Loucy (cell line): ENCODE measurements around the gene HTR2C.

ENCODE experiments used
- H2AFZ ChIP-seq: fragments of 200-600 bp; sonication (generic); 2 replicates; pipeline ENCODE4 v1.6.0; 2016; ENCODE audit warnings: antibody characterized with exemption, mild to moderate bottlenecking, low read length, moderate library complexity
- H3F3A ChIP-seq: fragments of 200-600 bp; 2 replicates; pipeline ENCODE4 v1.6.0; 2016; ENCODE audit warnings: antibody characterized with exemption, low read depth, mild to moderate bottlenecking
- H3K27me3 ChIP-seq: fragments of 200-600 bp; sonication (generic); 2 replicates; pipeline ENCODE4 v1.6.1; 2014; ENCODE audit warnings: low read length, mild to moderate bottlenecking; ENCODE audit not compliant: insufficient read depth, poor library complexity, severe bottlenecking
- H3K36me3 ChIP-seq: fragments of 200-600 bp; sonication (generic); 2 replicates; pipeline ENCODE4 v1.6.1; 2016; ENCODE audit warnings: low read length; ENCODE audit not compliant: insufficient read depth
- H3K4me1 ChIP-seq: fragments of 200-600 bp; sonication (generic); 2 replicates; pipeline ENCODE4 v1.5.1; 2014; ENCODE audit warnings: low read length, mild to moderate bottlenecking; ENCODE audit not compliant: insufficient read depth, poor library complexity, severe bottlenecking
- H3K4me2 ChIP-seq: fragments of 200-600 bp; sonication (generic); 2 replicates; pipeline ENCODE4 v1.6.0; 2014; ENCODE audit warnings: antibody characterized with exemption, low read length, low read depth, mild to moderate bottlenecking; ENCODE audit not compliant: poor library complexity, severe bottlenecking
- H3K4me3 ChIP-seq: fragments of 200-600 bp; sonication (generic); 2 replicates; pipeline ENCODE4 v1.5.1; 2014; ENCODE audit warnings: low read length, mild to moderate bottlenecking, mixed read lengths; ENCODE audit not compliant: poor library complexity, severe bottlenecking
- H3K79me2 ChIP-seq: fragments of 200-600 bp; sonication (generic); 2 replicates; pipeline ENCODE4 v1.6.1; 2014; ENCODE audit warnings: low read length; ENCODE audit not compliant: insufficient read depth
- H3K9ac ChIP-seq: fragments of 200-600 bp; sonication (generic); 2 replicates; pipeline ENCODE4 v1.6.0; 2014; ENCODE audit warnings: mild to moderate bottlenecking, low read depth, low read length, moderate library complexity; ENCODE audit not compliant: poor library complexity, severe bottlenecking
- H3K9me2 ChIP-seq: fragments of 200-600 bp; sonication (generic); replicated peaks from 2 replicates; pipeline ENCODE4 v1.6.1; 2016; ENCODE audit warnings: low read depth, low read length, mixed read lengths
- H3K9me3 ChIP-seq: fragments of 200-600 bp; sonication (generic); 2 replicates; pipeline ENCODE4 v1.6.1; 2014; ENCODE audit warnings: mild to moderate bottlenecking, antibody characterized with exemption, low read length, low read depth; ENCODE audit not compliant: insufficient read depth
- H4K20me1 ChIP-seq: fragments of 200-600 bp; sonication (generic); 2 replicates; pipeline ENCODE4 v1.6.0; 2014; ENCODE audit warnings: antibody characterized with exemption, low read length, mild to moderate bottlenecking; ENCODE audit not compliant: insufficient read depth, poor library complexity, severe bottlenecking
- EZH2phosphoT487 ChIP-seq: fragments of 200-600 bp; IDR thresholded peaks from 2 replicates; pipeline ENCODE4 v1.6.1; 2018; ENCODE audit warnings: antibody characterized with exemption, mild to moderate bottlenecking, moderate library complexity, borderline replicate concordance
- TF ChIP-seq, protein P1 (sequence below): fragments of 200-600 bp; sonication (generic); conservative IDR thresholded peaks from 2 replicates; pipeline ENCODE4 v1.5.1; 2014; ENCODE audit warnings: mild to moderate bottlenecking, antibody characterized with exemption, low read length

HTR2C gene

DNA sequence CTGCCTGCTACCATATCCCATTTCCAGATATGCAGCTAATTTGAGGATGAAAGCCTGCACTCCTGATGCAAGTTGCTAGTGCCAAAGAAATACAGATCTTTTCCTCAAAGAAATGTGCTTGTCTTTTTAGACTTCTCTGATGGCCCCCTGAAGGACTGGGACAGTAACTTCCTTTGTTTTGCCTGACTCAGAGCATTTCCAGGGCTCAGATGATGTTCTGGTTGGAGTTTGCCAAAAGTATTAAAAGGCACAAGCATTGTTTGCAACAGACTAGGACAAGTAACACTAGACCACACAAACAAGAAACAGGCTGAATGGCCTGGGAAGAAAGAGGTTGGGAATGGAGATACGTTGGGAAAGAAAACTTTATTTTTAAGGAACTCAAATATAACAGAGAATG lies 258.3 kb downstream of the HTR2C start:
- TF ChIP-seq EZH2phosphoT487 = no peak
- TF ChIP-seq, protein P1, sequence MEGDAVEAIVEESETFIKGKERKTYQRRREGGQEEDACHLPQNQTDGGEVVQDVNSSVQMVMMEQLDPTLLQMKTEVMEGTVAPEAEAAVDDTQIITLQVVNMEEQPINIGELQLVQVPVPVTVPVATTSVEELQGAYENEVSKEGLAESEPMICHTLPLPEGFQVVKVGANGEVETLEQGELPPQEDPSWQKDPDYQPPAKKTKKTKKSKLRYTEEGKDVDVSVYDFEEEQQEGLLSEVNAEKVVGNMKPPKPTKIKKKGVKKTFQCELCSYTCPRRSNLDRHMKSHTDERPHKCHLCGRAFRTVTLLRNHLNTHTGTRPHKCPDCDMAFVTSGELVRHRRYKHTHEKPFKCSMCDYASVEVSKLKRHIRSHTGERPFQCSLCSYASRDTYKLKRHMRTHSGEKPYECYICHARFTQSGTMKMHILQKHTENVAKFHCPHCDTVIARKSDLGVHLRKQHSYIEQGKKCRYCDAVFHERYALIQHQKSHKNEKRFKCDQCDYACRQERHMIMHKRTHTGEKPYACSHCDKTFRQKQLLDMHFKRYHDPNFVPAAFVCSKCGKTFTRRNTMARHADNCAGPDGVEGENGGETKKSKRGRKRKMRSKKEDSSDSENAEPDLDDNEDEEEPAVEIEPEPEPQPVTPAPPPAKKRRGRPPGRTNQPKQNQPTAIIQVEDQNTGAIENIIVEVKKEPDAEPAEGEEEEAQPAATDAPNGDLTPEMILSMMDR = no peak
- H3K4me1 ChIP-seq = no peaks in the 10 kb centered on the region
- H4K20me1 ChIP-seq = no peaks in the 10 kb centered on the region
- H3K9ac ChIP-seq = no peak overlapping the region
- H3K79me2 ChIP-seq = no peaks in the 10 kb centered on the region
- H3K27me3 ChIP-seq = no peaks in the 10 kb centered on the region
- H2AFZ ChIP-seq = no peak overlapping the region
- H3K9me2 ChIP-seq = no peaks in the 10 kb centered on the region
- H3K4me3 ChIP-seq = no peak overlapping the region
- no peak overlapping the region for H3K4me2 ChIP-seq
- no peaks in the 10 kb centered on the region for H3F3A ChIP-seq
- H3K36me3 ChIP-seq = no peaks in the 10 kb centered on the region
- no peaks in the 10 kb centered on the region for H3K9me3 ChIP-seq

GRCh38 chrX:114889481-114889880 lies 305.6 kb downstream of the HTR2C start:
- no peaks in the 10 kb centered on the region for H3K9me3 ChIP-seq
- H3K4me1 ChIP-seq = no peaks in the 10 kb centered on the region
- H3F3A ChIP-seq = no peaks in the 10 kb centered on the region
- H3K9me2 ChIP-seq = no peaks in the 10 kb centered on the region
- no peaks in the 10 kb centered on the region for H3K79me2 ChIP-seq
- TF ChIP-seq EZH2phosphoT487 = no peak
- TF ChIP-seq, protein P1 = no peak
- H3K27me3 ChIP-seq = no peaks in the 10 kb centered on the region
- H3K9ac ChIP-seq = no peak overlapping the region
- H3K36me3 ChIP-seq = no peaks in the 10 kb centered on the region
- no peaks in the 10 kb centered on the region for H4K20me1 ChIP-seq
- H3K4me3 ChIP-seq = no peak overlapping the region
- no peak overlapping the region for H3K4me2 ChIP-seq
- no peak overlapping the region for H2AFZ ChIP-seq

- H3K79me2 ChIP-seq = no peaks in the 10 kb centered on the region
- H4K20me1 ChIP-seq = no peaks in the 10 kb centered on the region
- H3K27me3 ChIP-seq = no peaks in the 10 kb centered on the region
- no peak overlapping the region for H3K9ac ChIP-seq
- no peaks in the 10 kb centered on the region for H3F3A ChIP-seq
- no peaks in the 10 kb centered on the region for H3K4me1 ChIP-seq
- H3K9me2 ChIP-seq = no peaks in the 10 kb centered on the region
- H3K4me2 ChIP-seq = no peak overlapping the region
- no peaks in the 10 kb centered on the region for H3K9me3 ChIP-seq
- H3K4me3 ChIP-seq = no peak overlapping the region
- H3K36me3 ChIP-seq = no peaks in the 10 kb centered on the region
- H2AFZ ChIP-seq = no peak overlapping the region
- TF ChIP-seq, protein P1 = no peak
- no peak for TF ChIP-seq EZH2phosphoT487
Measured at GRCh38 chrX:114903618-114904017, 319.7 kb downstream of the HTR2C start.
